Panc1 (cell line): Measurements from ENCODE around the gene RABL3.

Experiments used
- POLR2AphosphoS5 ChIP-seq: IDR thresholded peaks from 2 replicates; pipeline ENCODE4 v1.6.1; 2012; ENCODE audit warnings: mild to moderate bottlenecking, low read depth, low read length, moderate library complexity
- TF ChIP-seq, protein P1 (sequence below): fragments of 450-650 bp; IDR thresholded peaks from 2 replicates; pipeline ENCODE4 v1.5.1; 2017; ENCODE audit warnings: mild to moderate bottlenecking
- TF ChIP-seq, protein P2 (sequence below), 2 experiments: IDR thresholded peaks; 2 replicates each; pipeline ENCODE4 v1.6.1; 2011 to 2012; ENCODE audit warnings: low read depth in 2 of 2, control low read depth in 1 of 2, low read length in 1 of 2, mild to moderate bottlenecking in 1 of 2, moderate library complexity in 1 of 2; ENCODE audit not compliant: insufficient read depth in 1 of 2

DNA sequence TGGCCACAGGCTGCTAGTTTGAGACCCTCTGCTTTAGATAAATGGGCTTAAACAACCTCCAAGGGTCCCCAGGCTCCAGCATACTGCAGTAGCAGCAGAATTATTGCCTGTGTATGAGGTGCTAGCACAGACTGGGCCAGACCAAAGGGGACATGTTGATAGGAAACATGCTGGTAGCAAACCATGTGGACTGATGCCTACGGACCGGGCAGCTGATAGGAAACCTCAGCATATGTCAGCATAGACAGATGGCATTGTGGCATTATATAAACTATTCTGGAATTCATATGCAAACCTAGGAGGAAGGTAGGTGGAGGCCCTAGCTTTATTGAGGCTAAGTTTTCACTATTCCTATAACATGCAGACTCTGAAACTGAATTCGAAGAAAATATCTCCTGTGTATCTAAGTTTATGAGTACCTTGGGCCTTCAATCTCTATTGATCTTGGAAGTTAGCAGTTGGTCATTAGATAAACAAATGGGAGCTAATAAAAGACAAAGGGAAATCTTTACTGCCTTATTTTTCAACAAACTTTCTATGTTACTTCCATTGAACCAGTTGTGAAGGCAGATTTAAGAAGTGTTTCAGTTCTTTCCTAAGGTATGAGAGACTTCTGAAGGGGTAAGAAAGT lies 58.5 kb downstream of the RABL3 start:
- TF ChIP-seq, protein P1, sequence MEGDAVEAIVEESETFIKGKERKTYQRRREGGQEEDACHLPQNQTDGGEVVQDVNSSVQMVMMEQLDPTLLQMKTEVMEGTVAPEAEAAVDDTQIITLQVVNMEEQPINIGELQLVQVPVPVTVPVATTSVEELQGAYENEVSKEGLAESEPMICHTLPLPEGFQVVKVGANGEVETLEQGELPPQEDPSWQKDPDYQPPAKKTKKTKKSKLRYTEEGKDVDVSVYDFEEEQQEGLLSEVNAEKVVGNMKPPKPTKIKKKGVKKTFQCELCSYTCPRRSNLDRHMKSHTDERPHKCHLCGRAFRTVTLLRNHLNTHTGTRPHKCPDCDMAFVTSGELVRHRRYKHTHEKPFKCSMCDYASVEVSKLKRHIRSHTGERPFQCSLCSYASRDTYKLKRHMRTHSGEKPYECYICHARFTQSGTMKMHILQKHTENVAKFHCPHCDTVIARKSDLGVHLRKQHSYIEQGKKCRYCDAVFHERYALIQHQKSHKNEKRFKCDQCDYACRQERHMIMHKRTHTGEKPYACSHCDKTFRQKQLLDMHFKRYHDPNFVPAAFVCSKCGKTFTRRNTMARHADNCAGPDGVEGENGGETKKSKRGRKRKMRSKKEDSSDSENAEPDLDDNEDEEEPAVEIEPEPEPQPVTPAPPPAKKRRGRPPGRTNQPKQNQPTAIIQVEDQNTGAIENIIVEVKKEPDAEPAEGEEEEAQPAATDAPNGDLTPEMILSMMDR, result no peak
- TF ChIP-seq, protein P2, sequence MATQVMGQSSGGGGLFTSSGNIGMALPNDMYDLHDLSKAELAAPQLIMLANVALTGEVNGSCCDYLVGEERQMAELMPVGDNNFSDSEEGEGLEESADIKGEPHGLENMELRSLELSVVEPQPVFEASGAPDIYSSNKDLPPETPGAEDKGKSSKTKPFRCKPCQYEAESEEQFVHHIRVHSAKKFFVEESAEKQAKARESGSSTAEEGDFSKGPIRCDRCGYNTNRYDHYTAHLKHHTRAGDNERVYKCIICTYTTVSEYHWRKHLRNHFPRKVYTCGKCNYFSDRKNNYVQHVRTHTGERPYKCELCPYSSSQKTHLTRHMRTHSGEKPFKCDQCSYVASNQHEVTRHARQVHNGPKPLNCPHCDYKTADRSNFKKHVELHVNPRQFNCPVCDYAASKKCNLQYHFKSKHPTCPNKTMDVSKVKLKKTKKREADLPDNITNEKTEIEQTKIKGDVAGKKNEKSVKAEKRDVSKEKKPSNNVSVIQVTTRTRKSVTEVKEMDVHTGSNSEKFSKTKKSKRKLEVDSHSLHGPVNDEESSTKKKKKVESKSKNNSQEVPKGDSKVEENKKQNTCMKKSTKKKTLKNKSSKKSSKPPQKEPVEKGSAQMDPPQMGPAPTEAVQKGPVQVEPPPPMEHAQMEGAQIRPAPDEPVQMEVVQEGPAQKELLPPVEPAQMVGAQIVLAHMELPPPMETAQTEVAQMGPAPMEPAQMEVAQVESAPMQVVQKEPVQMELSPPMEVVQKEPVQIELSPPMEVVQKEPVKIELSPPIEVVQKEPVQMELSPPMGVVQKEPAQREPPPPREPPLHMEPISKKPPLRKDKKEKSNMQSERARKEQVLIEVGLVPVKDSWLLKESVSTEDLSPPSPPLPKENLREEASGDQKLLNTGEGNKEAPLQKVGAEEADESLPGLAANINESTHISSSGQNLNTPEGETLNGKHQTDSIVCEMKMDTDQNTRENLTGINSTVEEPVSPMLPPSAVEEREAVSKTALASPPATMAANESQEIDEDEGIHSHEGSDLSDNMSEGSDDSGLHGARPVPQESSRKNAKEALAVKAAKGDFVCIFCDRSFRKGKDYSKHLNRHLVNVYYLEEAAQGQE (IDR thresholded peaks at IDR 0.05; ENCODE audit: insufficient read depth in 1 of 2, low read depth in 2 of 2, low read length in 1 of 2), result no peak
- TF ChIP-seq POLR2AphosphoS5, result no peak
